DOHH2 (cell line): ENCODE measurements around the gene COL5A1.

ENCODE experiments used
- EZH2phosphoT487 ChIP-seq: fragments of 200-600 bp; sonication (generic); IDR thresholded peaks from 2 replicates; pipeline ENCODE4 v1.6.1; 2017; ENCODE audit warnings: borderline replicate concordance, mild to moderate bottlenecking, antibody characterized with exemption, low read length, moderate library complexity, mixed read lengths
- TF ChIP-seq, protein P1 (sequence below): fragments of 200-600 bp; sonication (generic); IDR thresholded peaks from one replicate; pipeline ENCODE4 v1.5.1; 2014; ENCODE audit warnings: antibody characterized with exemption, mild to moderate bottlenecking, low read depth, low read length; ENCODE audit not compliant: poor library complexity, severe bottlenecking

DNA sequence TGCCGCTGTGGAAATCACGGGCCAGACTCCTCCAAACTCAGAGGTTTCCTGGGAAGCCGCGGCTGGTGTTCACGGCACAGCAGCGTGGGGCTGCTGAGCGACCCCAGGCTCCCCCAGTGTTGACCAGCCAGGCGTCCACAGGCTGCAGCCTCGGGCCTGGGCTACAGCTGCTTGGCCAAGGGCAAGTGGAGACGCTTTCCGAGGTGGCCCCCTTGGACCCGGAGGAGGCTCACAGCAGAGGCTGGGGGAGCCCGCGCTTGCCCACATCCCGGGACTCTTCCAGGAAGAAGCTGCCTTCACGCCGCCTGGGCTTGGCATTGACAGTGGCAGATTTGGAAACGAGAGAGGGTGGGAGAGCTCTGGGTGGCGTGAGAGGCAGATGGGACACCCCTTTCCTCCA is 186.0 kb downstream of the COL5A1 start:
- TF ChIP-seq, protein P1, sequence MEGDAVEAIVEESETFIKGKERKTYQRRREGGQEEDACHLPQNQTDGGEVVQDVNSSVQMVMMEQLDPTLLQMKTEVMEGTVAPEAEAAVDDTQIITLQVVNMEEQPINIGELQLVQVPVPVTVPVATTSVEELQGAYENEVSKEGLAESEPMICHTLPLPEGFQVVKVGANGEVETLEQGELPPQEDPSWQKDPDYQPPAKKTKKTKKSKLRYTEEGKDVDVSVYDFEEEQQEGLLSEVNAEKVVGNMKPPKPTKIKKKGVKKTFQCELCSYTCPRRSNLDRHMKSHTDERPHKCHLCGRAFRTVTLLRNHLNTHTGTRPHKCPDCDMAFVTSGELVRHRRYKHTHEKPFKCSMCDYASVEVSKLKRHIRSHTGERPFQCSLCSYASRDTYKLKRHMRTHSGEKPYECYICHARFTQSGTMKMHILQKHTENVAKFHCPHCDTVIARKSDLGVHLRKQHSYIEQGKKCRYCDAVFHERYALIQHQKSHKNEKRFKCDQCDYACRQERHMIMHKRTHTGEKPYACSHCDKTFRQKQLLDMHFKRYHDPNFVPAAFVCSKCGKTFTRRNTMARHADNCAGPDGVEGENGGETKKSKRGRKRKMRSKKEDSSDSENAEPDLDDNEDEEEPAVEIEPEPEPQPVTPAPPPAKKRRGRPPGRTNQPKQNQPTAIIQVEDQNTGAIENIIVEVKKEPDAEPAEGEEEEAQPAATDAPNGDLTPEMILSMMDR = no peak
- no peak for TF ChIP-seq EZH2phosphoT487
